Ishikawa (cell line): ENCODE results near the gene RPL19.
A peak's percentile ranks its signal among the peaks of the same experiment; 100 is the strongest.

Source experiments
- CEBPB ChIP-seq: IDR thresholded peaks from 2 replicates; pipeline ENCODE4 v1.6.1; 2012
- CREB1 ChIP-seq: IDR thresholded peaks from 2 replicates; pipeline ENCODE4 v1.6.1; 2012; ENCODE audit warnings: low read depth
- EGR1 ChIP-seq: IDR thresholded peaks from 2 replicates; pipeline ENCODE4 v1.6.1; 2012
- EP300 ChIP-seq: IDR thresholded peaks from 2 replicates; pipeline ENCODE4 v1.6.1; 2012; ENCODE audit warnings: borderline replicate concordance
- FOXM1 ChIP-seq: IDR thresholded peaks from 2 replicates; pipeline ENCODE4 v1.6.1; 2012; ENCODE audit warnings: low read depth, borderline replicate concordance
- MAX ChIP-seq: IDR thresholded peaks from 2 replicates; pipeline ENCODE4 v1.6.1; 2012
- NFIC ChIP-seq: IDR thresholded peaks from 2 replicates; pipeline ENCODE4 v1.6.1; 2012
- RAD21 ChIP-seq: IDR thresholded peaks from 2 replicates; pipeline ENCODE4 v1.6.1; 2012; ENCODE audit warnings: low read depth
- REST ChIP-seq: IDR thresholded peaks from 2 replicates; pipeline ENCODE4 v1.6.1; 2012; ENCODE audit warnings: low read depth, mild to moderate bottlenecking
- TAF1 ChIP-seq: IDR thresholded peaks from 2 replicates; pipeline ENCODE4 v1.6.1; 2012; ENCODE audit warnings: low read depth, mild to moderate bottlenecking
- TCF12 ChIP-seq: IDR thresholded peaks from 2 replicates; pipeline ENCODE4 v1.6.1; 2012; ENCODE audit warnings: low read depth
- TEAD4 ChIP-seq: IDR thresholded peaks from 2 replicates; pipeline ENCODE4 v1.6.1; 2012
- USF1 ChIP-seq: IDR thresholded peaks from 2 replicates; pipeline ENCODE4 v1.6.1; 2012
- YY1 ChIP-seq: IDR thresholded peaks from 2 replicates; pipeline ENCODE4 v1.6.1; 2012; ENCODE audit warnings: low read depth
- ZBTB7A ChIP-seq: IDR thresholded peaks from 2 replicates; pipeline ENCODE4 v1.6.1; 2012; ENCODE audit warnings: low read depth

RPL19 gene

GRCh38 chr17:39164675-39165143 is 35.4 kb upstream of the RPL19 start:
- peak; percentile 66 for TF ChIP-seq RAD21
- TF ChIP-seq YY1, result no peak
- no peak for TF ChIP-seq CREB1
- TF ChIP-seq TEAD4, result no peak
- no peak for TF ChIP-seq ZBTB7A
- no peak for TF ChIP-seq FOXM1
- TF ChIP-seq EGR1, result no peak
- peak; percentile 26; the same call in 1 of the 2 replicates for TF ChIP-seq NFIC

- TF ChIP-seq RAD21, result no peak
- no peak for TF ChIP-seq ZBTB7A
- no peak for TF ChIP-seq CREB1
- TF ChIP-seq EGR1, result no peak
- TF ChIP-seq CEBPB, result no peak
- TF ChIP-seq MAX, result no peak
- TF ChIP-seq TCF12, result no peak
- TF ChIP-seq USF1, result no peak
- no peak for TF ChIP-seq NFIC
- TF ChIP-seq TEAD4, result no peak
- TF ChIP-seq YY1, result no peak
- TF ChIP-seq EP300, result no peak
- TF ChIP-seq TAF1, result no peak
- no peak for TF ChIP-seq REST
- no peak for TF ChIP-seq FOXM1
Measured at GRCh38 chr17:39165178-39165840, 34.8 kb upstream of the RPL19 start.

GRCh38 chr17:39165841-39166349 is 34.2 kb upstream of the RPL19 start, which contains the start of gene ARL5C:
Gene ARL5C (minus strand): TSS chr17:39166161. CDS start chr17:39165760, 401 bp downstream.
- TF ChIP-seq MAX, result no peak
- no peak for TF ChIP-seq NFIC
- no peak for TF ChIP-seq ZBTB7A
- TF ChIP-seq CEBPB, result no peak
- no peak for TF ChIP-seq TEAD4
- TF ChIP-seq EGR1, result no peak
- TF ChIP-seq REST, result no peak
- TF ChIP-seq USF1, result no peak
- no peak for TF ChIP-seq FOXM1
- TF ChIP-seq TAF1, result no peak
- TF ChIP-seq TCF12, result no peak

GRCh38 chr17:39166437-39167335 is 33.4 kb upstream of the RPL19 start:
- no peak for TF ChIP-seq CEBPB
- TF ChIP-seq REST, result no peak
- no peak for TF ChIP-seq YY1
- no peak for TF ChIP-seq EGR1
- TF ChIP-seq MAX, result no peak
- no peak for TF ChIP-seq CREB1
- no peak for TF ChIP-seq RAD21
- TF ChIP-seq TCF12, result no peak
- TF ChIP-seq ZBTB7A, result no peak
- TF ChIP-seq NFIC, result no peak
